OCI-M1 (cell line): ENCODE data around the gene OR52W1.
A peak's percentile ranks its signal among the peaks of the same experiment; 100 is the strongest.

ENCODE experiments used
- DNase-seq: peaks from one replicate; lab custom pipeline; 2025; lab: John Stamatoyannopoulos, UW

OR52W1 gene

GRCh38 chr11:6199174-6199810 lies at the start of gene OR52W1:
TSS of gene OR52W1 (plus strand) at chr11:6199224. CDS start at chr11:6199224, 0 bp downstream.
- DNase-seq = no peak

DNA sequence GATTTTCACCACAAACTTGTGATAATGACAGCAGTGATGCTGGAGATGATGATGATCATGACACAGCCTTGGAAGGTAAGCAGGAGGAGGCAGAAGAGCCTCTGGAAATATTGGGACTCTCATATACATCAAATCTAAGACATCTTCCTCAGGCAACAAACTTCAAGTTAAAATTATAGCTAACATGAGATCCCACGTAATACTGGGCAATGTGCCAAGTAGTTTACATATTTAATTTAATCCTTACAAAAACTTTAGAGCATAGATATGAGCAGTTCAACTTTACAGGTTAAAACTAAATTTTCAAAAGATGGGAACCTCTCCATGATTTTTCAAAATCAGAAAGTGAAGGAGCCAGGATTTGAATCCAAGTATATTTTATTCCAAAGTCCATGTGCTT lies 47.9 kb upstream of the OR52W1 start:
- no peak for DNase-seq

GRCh38 chr11:6152126-6152525 lies 46.9 kb upstream of the OR52W1 start:
- DNase-seq = no peak

DNA sequence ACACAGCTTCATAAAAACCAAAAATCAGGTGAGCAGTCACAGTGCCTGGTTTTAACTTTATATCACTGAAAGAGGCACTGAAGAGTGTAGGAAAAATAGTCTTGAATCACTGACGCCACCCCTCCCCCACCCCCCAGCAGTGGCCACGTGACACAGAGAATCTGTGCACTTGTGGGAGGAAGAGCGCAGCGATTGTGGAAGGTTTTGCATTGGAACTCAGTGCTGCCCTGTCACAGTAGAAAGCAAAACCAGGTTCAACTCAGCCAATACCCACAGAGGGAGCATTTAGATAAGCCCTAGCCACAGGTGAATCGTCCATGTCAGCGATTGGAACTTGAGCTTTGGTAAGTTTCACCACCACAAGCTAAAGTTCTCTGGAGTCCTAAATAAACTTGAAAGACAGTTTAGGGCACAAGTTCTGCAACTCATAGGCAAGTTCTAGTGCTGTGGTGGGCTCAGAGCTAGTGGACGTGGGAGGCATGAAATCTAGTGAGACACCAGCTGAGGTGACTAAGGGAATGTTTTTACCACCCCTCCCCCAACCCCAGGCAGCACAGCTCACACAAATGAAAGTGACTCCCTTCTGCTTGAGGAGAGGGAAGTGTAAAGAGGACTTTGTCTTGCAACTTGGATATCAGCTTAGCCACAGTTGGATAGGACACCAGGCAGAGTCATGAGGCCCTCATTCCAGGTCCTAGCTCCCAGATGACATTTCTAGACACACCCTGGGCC lies 42.2 kb upstream of the OR52W1 start:
- DNase-seq = peak; percentile 33

DNA sequence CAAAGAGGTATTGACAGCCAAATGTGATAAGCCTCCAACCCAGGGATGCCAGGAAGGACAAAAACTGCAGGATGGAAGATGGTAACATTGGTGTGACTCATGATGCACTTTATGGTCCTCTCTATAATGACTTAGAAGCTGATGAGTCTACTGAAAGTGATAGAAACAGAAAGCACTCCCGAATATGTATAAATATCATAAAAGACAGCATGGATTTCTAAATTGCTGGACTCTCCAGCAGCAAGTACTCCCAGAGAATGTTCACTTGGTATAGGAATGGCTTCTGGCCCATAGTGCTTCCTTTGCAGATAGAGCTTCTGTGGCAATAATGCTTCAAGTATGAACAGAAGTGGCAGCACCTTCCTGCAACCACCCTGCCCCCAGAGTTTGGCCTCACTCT lies 28.8 kb upstream of the OR52W1 start, which contains the start of gene OR52B2:
OR52B2 (minus strand) TSS at position 101 of the 400 bp plus-strand sequence; CDS start at position 101, 0 bp downstream.
- no peak for DNase-seq

DNA sequence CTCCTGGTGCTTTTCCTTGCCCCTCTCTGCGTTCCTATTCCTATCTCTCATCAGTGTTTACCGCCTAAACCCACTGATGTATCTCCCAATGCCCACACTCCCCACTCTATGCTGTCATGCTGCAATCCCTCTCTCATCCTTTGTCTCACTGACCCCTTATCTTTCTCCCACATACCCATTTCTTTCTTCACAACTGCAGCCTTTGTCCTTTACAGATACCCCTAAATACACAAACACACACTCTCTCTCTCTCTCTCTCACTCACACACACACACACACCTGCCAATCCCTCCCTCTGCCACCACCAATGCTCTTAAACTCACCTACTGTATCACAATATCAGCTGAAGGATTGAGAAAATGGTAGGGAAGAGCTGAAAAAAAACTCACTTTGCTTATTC lies 23.6 kb upstream of the OR52W1 start:
- DNase-seq = peak; percentile 49

DNA sequence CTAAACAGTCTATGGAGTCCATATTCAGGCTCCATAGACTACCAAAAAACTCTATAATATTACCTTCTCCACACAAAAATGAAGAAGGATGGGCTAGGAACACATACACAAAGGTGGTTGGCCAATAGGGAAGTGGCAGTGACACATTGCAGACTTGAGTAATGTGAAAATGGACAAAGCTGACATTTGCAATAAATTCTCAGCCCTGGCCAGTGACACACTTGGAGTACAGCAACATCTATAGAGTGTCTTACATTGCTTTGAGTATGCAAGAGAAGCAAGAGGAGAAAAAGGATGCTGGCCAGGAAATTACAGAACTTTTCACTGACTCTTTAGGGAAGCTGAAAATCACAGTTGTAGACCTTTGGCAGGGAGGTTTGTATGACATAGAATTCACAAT lies 7.3 kb upstream of the OR52W1 start:
- DNase-seq = no peak

DNA sequence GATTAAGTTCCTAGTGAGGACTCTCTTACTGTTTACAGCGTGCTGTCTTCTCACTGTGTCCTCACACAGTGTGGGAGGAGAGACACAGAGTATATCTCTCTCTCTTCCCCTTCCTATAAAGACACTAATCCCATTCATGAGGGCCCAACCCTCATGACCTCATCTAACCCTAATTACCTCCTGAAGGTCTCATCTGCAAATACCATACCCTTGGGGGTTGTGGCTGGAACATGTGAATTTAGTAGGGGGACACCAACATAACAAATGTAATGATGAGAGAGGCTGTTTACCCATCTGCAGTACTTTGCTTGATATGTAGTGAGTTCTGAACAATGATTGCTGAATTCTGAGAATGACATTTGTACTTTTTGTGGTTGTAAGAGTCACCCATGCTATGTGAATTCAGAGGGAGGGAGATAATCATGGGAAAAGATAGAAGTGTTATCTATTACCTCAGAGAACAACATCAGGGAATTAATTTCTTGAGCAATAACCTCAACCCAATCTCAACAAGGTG lies 4.9 kb upstream of the OR52W1 start:
- peak; percentile 66 for DNase-seq

DNA sequence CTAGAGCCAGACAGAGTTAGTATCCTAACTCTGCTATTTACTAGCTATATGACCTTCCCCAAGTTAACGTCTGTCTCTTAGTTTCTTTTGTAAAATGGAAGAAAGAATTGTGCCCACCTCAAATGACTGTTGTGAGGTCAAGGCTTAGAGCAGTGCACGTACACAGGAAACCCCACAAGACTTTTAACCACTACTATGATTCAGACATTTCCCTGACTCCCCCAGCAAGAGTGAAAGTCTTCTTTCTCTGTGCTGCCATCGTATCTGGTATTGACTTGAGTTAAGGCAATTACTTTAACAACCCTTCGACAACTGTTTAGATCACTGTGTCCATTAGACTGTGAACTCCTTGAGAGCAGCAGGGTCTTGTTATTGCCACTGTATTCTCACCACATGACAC lies 2.6 kb upstream of the OR52W1 start:
- DNase-seq = no peak

- no peak for DNase-seq
These were observed 1.4 kb upstream of the OR52W1 start for GRCh38 chr11:6197466-6198200.

GRCh38 chr11:6200975-6201374 lies 2.0 kb downstream of the OR52W1 start:
- DNase-seq = peak; percentile 67

DNA sequence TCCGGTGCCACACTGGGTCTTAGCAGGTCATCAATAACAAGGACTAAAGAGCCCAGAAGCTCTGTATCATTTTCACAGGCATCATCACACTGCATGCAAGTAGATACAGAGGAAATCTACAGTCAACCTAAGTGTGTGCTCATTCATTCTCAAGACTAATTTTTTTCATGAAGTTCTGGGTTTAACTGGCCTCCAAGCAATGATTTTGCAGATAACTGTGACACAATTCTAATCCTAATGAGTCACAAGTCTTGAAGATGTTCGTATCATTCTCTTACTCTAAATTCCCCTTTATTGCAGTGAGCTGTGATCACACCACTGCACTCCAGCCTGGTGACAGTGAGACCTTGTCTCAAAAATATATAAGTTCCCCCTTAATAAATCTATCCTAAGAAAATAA lies 2.5 kb downstream of the OR52W1 start:
- DNase-seq = peak; percentile 30

GRCh38 chr11:6202041-6202440 lies 3.0 kb downstream of the OR52W1 start:
- DNase-seq = no peak

DNA sequence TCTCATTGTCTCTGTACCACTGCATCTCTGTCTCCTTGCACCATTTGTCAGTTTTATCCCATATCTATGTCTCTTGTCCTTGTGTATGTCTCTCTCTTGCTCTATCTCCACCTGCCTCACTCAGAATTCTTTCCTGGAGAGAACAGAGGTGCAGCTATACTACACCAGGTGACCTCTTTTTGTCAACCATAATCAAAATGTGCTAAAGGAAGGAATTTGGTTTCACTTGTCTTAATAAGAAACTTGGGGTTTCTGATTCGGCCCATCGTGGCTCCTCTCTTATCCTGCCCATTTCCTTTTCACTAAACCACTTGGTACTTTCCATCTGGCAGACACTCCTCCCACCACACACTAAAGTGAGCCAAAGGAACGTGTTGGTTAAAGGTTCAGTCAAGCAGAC lies 4.3 kb downstream of the OR52W1 start:
- DNase-seq = no peak

- no peak for DNase-seq
These were observed 5.7 kb downstream of the OR52W1 start for GRCh38 chr11:6204706-6205105.

GRCh38 chr11:6205366-6205765 lies 6.3 kb downstream of the OR52W1 start, which contains the start of gene C11orf42:
TSS of gene C11orf42 (plus strand) at chr11:6205557. CDS start at chr11:6205616, 59 bp downstream.
- no peak for DNase-seq

GRCh38 chr11:6206456-6207180 lies 7.6 kb downstream of the OR52W1 start:
- DNase-seq = no peak

DNA sequence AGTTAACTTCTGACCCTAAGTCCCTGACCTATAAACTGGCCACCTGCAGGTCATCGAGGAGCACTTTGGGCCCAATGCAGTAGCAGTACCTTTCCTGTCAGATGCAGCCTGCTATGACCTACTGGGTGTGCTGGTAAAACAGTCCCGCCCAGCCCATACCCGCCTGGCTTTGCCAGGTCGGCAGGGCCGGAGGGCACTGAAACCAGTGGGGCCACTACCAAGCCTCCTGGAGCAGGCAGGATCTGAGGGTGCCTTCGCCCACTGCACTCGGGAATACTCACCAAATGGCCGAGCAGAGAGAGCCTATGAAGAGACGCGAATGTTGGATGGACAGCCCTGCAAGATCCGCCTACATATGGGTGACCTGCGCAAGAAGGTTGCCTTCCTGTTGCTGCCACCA lies 10.8 kb downstream of the OR52W1 start:
- DNase-seq = no peak

DNA sequence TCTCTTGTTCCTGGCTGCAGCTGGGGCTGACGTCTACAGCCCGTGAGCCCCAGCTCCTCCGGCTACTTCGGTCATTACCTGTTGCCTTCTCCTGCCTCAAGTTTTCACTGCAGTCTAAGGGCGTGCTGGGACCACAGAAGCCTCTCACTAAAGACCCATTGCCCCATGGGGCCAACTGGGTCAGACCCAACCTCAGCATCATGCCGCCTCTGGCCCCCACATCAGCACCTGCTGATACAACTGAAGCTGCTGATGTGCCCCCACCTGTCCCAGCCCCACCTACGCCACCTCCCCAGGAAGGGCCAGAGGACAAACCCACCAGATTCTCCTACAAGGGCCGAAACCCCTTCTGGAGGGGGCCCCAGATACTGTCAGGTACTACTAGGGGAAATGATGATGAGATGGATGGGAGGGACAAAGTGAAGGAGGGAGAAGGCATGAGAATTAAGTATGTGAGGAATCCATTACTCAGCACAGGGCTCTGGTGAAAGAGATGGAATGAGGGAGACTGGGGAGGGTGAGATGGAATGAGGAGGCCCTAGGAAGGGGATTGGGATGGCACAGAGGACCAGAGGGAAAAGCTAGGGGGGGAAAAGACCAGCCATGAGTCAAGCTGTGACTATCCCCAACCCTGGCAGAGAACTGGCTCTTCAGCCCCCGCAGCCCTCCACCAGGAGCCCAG lies 11.4 kb downstream of the OR52W1 start:
- DNase-seq = no peak

DNA sequence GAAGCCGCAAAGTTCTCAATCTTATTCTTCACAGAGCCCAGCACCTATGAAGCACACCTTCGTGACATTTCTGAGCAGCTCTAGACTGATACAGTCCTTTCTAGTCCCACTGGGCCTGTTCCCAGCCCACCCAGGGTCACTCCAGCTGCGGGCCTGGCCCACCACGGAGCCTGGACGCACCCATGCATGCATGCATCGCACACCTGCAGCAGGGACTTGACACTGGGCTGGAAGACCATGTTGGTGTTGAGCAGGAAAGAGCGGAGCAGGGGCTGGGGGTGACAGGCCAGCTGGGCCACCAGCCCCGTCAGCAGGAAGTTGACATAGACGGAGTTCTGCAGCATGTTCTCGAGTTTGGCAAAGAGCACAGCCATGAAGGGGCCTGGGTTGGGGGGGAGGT lies 15.5 kb downstream of the OR52W1 start:
- DNase-seq = no peak

- no peak for DNase-seq
These were observed 17.5 kb downstream of the OR52W1 start for GRCh38 chr11:6216501-6216900.
